Spleen (tissue), 11 donors: Measurements from ENCODE around the gene DGKB. TPM values are rescaled to one million over a fixed set of nuclear protein-coding genes. Genes with fewer than 3 reads are reported as not detected.

Experiments used
- DNase-seq: peaks from one replicate; pipeline ENCODE4 v3.0.0-alpha.2; 2020
- H3K27ac ChIP-seq, 8 donors: fragments of 200-600 bp; sonication (generic) in 7 of 8; 1 replicate in 4 of 8; 2 replicates in 4 of 8; pipeline versions ENCODE4 v1.5.0 to v1.8.0; 2016 to 2021; ENCODE audit warnings: inconsistent platforms in 4 of 8, mild to moderate bottlenecking in 4 of 8, moderate library complexity in 1 of 8
- H3K27me3 ChIP-seq, 7 donors: fragments of 200-600 bp; sonication (generic) in 6 of 7; replicated peaks in 1 of 7; 1 replicate in 4 of 7; 2 replicates in 3 of 7; pipeline versions ENCODE4 v1.5.0 to v1.8.0; 2016 to 2021; ENCODE audit warnings: inconsistent platforms in 3 of 7, mild to moderate bottlenecking in 1 of 7
- H3K36me3 ChIP-seq, 6 donors: fragments of 200-600 bp; sonication (generic) in 5 of 6; 1 replicate in 4 of 6; 2 replicates in 2 of 6; pipeline versions ENCODE4 v1.5.0 to v1.8.0; 2016 to 2021; ENCODE audit warnings: inconsistent platforms in 2 of 6
- H3K4me1 ChIP-seq, 6 donors: fragments of 200-600 bp; sonication (generic) in 5 of 6; 1 replicate in 3 of 6; 2 replicates in 3 of 6; pipeline versions ENCODE4 v1.5.0 to v1.8.0; 2016 to 2021; ENCODE audit warnings: inconsistent platforms in 3 of 6
- H3K4me3 ChIP-seq, 8 donors: fragments of 200-600 bp; sonication (generic) in 7 of 8; 1 replicate in 4 of 8; 2 replicates in 4 of 8; pipeline versions ENCODE4 v1.5.0 to v1.8.0; 2016 to 2021; ENCODE audit warnings: inconsistent platforms in 4 of 8, mild to moderate bottlenecking in 4 of 8, moderate library complexity in 2 of 8
- H3K9me3 ChIP-seq, 8 donors: fragments of 200-600 bp; sonication (generic) in 7 of 8; 1 replicate in 4 of 8; 2 replicates in 4 of 8; pipeline versions ENCODE4 v1.5.0 to v1.8.0; 2016 to 2021; ENCODE audit warnings: inconsistent platforms in 4 of 8
- CTCF ChIP-seq, 11 experiments: fragments of 200-600 bp in 7 of 11; fragments of 450-650 bp in 4 of 11; sonication (generic) in 4 of 11; IDR thresholded peaks in 8 of 11; conservative IDR thresholded peaks in 3 of 11; 1 replicate in 7 of 11; 2 replicates in 4 of 11; pipeline versions ENCODE4 v1.4.0 to v1.8.0; 2016 to 2021; ENCODE audit warnings: antibody characterized with exemption in 11 of 11, inconsistent platforms in 4 of 11, mild to moderate bottlenecking in 1 of 11
- POLR2A ChIP-seq, 3 donors: fragments of 450-650 bp; IDR thresholded peaks; one replicate each; pipeline ENCODE4 v1.5.1; 2017; ENCODE audit warnings: antibody characterized with exemption in 3 of 3, mild to moderate bottlenecking in 1 of 3
- POLR2AphosphoS5 ChIP-seq, 3 donors: sonication (generic); formaldehyde crosslinking; IDR thresholded peaks; one replicate each; pipeline ENCODE4 v1.5.1; 2017; ENCODE audit warnings: antibody characterized with exemption in 3 of 3
- WGBS, 5 donors: extraction: QIAGEN DNeasy Blood & Tissue Kit in 3 of 5; methylation state at CpG; one replicate each; pipeline versions ENCODE4 v1.1.5 to v1.1.7; 2013 to 2018; 5-methylcytosine and 5-hydroxymethylcytosine counted together
- intact Hi-C: fragments of 100-400 bp; cut with DNase I; formaldehyde crosslinking; loops from one replicate; pipeline ENCODE4 v1.15.0; 2023; ENCODE audit warnings: low total_unique reads
- polyA plus RNA-seq, 3 donors: library from polyadenylated mRNA; stranded (reverse); fragments of 200-250 nt; gene quantifications; one replicate each; pipeline ENCODE4 v1.2.1, GENCODE V29; 2013
- total RNA-seq, 7 donors: library from RNA; depleted of rRNA in 3 of 7; stranded (reverse); fragments of >200 nt in 3 of 7; fragmentation: NEBNext Ultra II Directional in 4 of 7; extraction: Animal tissue kit (Norgen Biotek cat#: 25700) in 4 of 7; gene quantifications; one replicate each; pipeline versions ENCODE4 v1.1.0 to v1.2.1, GENCODE V29; 2016 to 2021
- donor health status: healthy with polysubstance abuse.
- donor health status: DM: no; HTN: no; CAD: no; lungs with moderate emphysema.
- donor health status: DM: no; HTN: no; CAD: no.
- donor health status: Bipolar disorder and iron deficiency.
- donor health status: healthy.
- donor health status: DM: no; HTN: no; CAD: no.
- donor health status: DM: yes; HTN: yes; CAD: no.

The DGKB gene
- total and polyA plus RNA-seq, 10 donors, result 0.02 to 0.26 (median 0.03) TPM; not detected in 6

- Histone ChIP-seq H3K27ac (no peak overlapping the region), H3K36me3 (no peaks in the 10 kb centered on the region), H3K4me1 (no peaks in the 10 kb centered on the region), H3K4me3 (no peak overlapping the region), H3K27me3 (no peaks in the 10 kb centered on the region), H3K9me3 (no peaks in the 10 kb centered on the region)
- 68 to 85% (median 76%) methylated on average over 1 of the region's 1 CpG for WGBS, 5 donors
- TF ChIP-seq POLR2A (IDR thresholded peaks at IDR 0.05), result no peak
- TF ChIP-seq CTCF (IDR thresholded peaks at IDR 0.05 in 8 of 11, conservative IDR thresholded peaks at IDR 0.05 in 3 of 11), result no peak
- TF ChIP-seq POLR2AphosphoS5 (IDR thresholded peaks at IDR 0.05), result no peak
- intact Hi-C loops, result no loop called here
- DNase-seq, result no peak
Measured at GRCh38 chr7:14258861-14259260, 643.7 kb downstream of the DGKB start.

GRCh38 chr7:14258441-14258840 lies 644.1 kb downstream of the DGKB start:
- WGBS, 5 donors, result 82 to 91% (median 86%) methylated on average over 2 of the region's 2 CpGs

GRCh38 chr7:14252458-14252857 lies 650.1 kb downstream of the DGKB start:
- no peak for DNase-seq
- TF ChIP-seq POLR2A (IDR thresholded peaks at IDR 0.05) (no peak), POLR2AphosphoS5 (IDR thresholded peaks at IDR 0.05) (no peak), CTCF (IDR thresholded peaks at IDR 0.05 in 8 of 11, conservative IDR thresholded peaks at IDR 0.05 in 3 of 11) (no peak)
- 71 to 88% (median 77%) methylated on average over 3 of the region's 3 CpGs for WGBS, 5 donors

More at GRCh38 chr7:14258441-14258840, 644.1 kb downstream of the DGKB start:
- no peak for DNase-seq
- Histone ChIP-seq H3K27me3 (no peaks in the 10 kb centered on the region), H3K36me3 (no peaks in the 10 kb centered on the region), H3K27ac (no peak overlapping the region), H3K4me1 (no peaks in the 10 kb centered on the region), H3K9me3 (no peaks in the 10 kb centered on the region), H3K4me3 (no peak overlapping the region)
- intact Hi-C loops, result no loop called here
- no peak for TF ChIP-seq CTCF (IDR thresholded peaks at IDR 0.05 in 8 of 11, conservative IDR thresholded peaks at IDR 0.05 in 3 of 11)
- TF ChIP-seq POLR2A (IDR thresholded peaks at IDR 0.05), result no peak
- TF ChIP-seq POLR2AphosphoS5 (IDR thresholded peaks at IDR 0.05), result no peak

GRCh38 chr7:14242175-14242574 lies 660.4 kb downstream of the DGKB start:
- H3K9me3 ChIP-seq, result no peaks in the 10 kb centered on the region
- no peaks in the 10 kb centered on the region for H3K4me1 ChIP-seq
- DNase-seq, result no peak
- intact Hi-C loops, result no loop called here
- TF ChIP-seq POLR2A (IDR thresholded peaks at IDR 0.05), result no peak
- no peak for TF ChIP-seq POLR2AphosphoS5 (IDR thresholded peaks at IDR 0.05)
- TF ChIP-seq CTCF (IDR thresholded peaks at IDR 0.05 in 8 of 11, conservative IDR thresholded peaks at IDR 0.05 in 3 of 11), result no peak
- H3K36me3 ChIP-seq, result no peaks in the 10 kb centered on the region
- WGBS, 5 donors, result 84 to 93% (median 88%) methylated on average over 5 of the region's 5 CpGs
- H3K4me3 ChIP-seq, result no peak overlapping the region
- no peaks in the 10 kb centered on the region for H3K27me3 ChIP-seq
- no peak overlapping the region for H3K27ac ChIP-seq

More at GRCh38 chr7:14252458-14252857, 650.1 kb downstream of the DGKB start:
- H3K9me3 ChIP-seq, result no peaks in the 10 kb centered on the region
- H3K27me3 ChIP-seq, result no peaks in the 10 kb centered on the region
- H3K4me1 ChIP-seq, result no peaks in the 10 kb centered on the region
- H3K36me3 ChIP-seq, result no peaks in the 10 kb centered on the region
- no peak overlapping the region for H3K27ac ChIP-seq
- H3K4me3 ChIP-seq, result no peak overlapping the region
- intact Hi-C loops, result no loop called here
